T-helper 17 cell (primary cell): ENCODE measurements around the gene CCDC78. TPM values are rescaled to one million over a fixed set of nuclear protein-coding genes. Genes with fewer than 3 reads are reported as not detected.

Experiments used
- ATAC-seq: fragments of 150-1000 bp; cut with Tn5 transposase; 2 replicates; pipeline ENCODE4 v1.10.0; 2021; ENCODE audit warnings: mild to moderate bottlenecking, moderate library complexity
- DNase-seq, 3 donors: peaks; one replicate each; pipeline versions ENCODE4 v3.0.0 to v3.0.0-alpha.2; 2020 to 2021
- H3K9me3 ChIP-seq: one replicate; pipeline ENCODE4 v1.7.0; 2013; ENCODE audit warnings: low read length, mild to moderate bottlenecking; ENCODE audit not compliant: control insufficient read depth, poor library complexity, severe bottlenecking
- H3K27ac Mint-ChIP-seq: one replicate; pipeline ENCODE4 v1.8.0; 2022; ENCODE audit warnings: mild to moderate bottlenecking, moderate library complexity, mixed read lengths
- H3K27me3 Mint-ChIP-seq: one replicate; pipeline ENCODE4 v1.8.0; 2022; ENCODE audit warnings: mixed read lengths
- H3K36me3 Mint-ChIP-seq: one replicate; pipeline ENCODE4 v1.8.0; 2022; ENCODE audit warnings: low read depth, mixed read lengths
- H3K4me1 Mint-ChIP-seq: one replicate; pipeline ENCODE4 v1.8.0; 2022; ENCODE audit warnings: mild to moderate bottlenecking, mixed read lengths
- H3K4me3 Mint-ChIP-seq: one replicate; pipeline ENCODE4 v1.8.0; 2022; ENCODE audit warnings: mild to moderate bottlenecking, moderate library complexity, mixed read lengths
- total RNA-seq, 4 donors: library from RNA in 2 of 4; stranded (reverse) in 2 of 4; gene quantifications; one replicate each; pipeline ENCODE4 v1.2.3 and lab custom pipeline; 2022 to 2026

The CCDC78 gene
- total RNA-seq, 2 donors from 2014 or later: 3.4 to 3.7 TPM

- Mint-ChIP-seq H3K27me3 (no peaks in the 10 kb centered on the region), H3K4me3 (no peak overlapping the region), H3K36me3 (no peaks in the 10 kb centered on the region), H3K4me1 (no peaks in the 10 kb centered on the region), H3K27ac (no peak overlapping the region)
- DNase-seq: no peak
- ATAC-seq: no peak
- no peaks in the 10 kb centered on the region for H3K9me3 ChIP-seq
Measured at GRCh38 chr16:765488-765865, 39.2 kb upstream of the CCDC78 start.

GRCh38 chr16:764848-765487 lies 38.7 kb upstream of the CCDC78 start:
- H3K9me3 ChIP-seq: no peaks in the 10 kb centered on the region
- Mint-ChIP-seq H3K27me3 (no peaks in the 10 kb centered on the region), H3K27ac (no peak overlapping the region), H3K36me3 (no peaks in the 10 kb centered on the region), H3K4me3 (no peak overlapping the region), H3K4me1 (no peaks in the 10 kb centered on the region)
- DNase-seq (no peak), ATAC-seq (no peak)

DNA sequence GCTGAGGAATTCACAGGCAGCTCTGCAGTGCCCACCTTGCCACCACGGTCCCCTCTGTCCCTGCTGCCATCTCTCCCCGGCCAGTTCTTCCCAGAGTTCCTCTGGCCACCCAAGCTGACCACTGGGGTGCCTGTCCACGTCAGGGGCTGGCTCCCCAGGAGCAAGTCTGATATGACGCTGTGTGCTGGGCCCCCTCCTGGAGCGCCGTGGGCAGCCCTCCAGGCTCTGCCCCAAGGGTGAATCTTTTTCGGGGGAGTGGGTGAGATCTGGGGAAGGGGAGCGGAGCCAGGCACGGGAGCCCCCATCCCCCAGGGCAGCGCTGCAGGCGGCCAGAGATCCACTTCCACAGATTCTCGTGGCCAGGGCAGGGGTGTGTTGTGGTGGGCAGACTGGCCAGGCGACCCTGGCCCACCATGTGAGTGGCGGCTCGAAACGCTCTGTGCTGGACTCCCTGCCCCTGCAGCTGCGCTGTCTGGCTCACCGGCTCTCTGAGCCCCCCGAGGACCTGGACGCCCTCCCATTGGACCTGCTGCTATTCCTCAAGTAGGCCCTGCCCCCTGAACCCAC lies 38.0 kb upstream of the CCDC78 start:
- H3K9me3 ChIP-seq: no peaks in the 10 kb centered on the region
- H3K27ac Mint-ChIP-seq: no peak overlapping the region
- no peak for DNase-seq
- no peaks in the 10 kb centered on the region for H3K36me3 Mint-ChIP-seq
- no peaks in the 10 kb centered on the region for H3K27me3 Mint-ChIP-seq
- H3K4me3 Mint-ChIP-seq: no peak overlapping the region
- no peak for ATAC-seq
- H3K4me1 Mint-ChIP-seq: no peaks in the 10 kb centered on the region

DNA sequence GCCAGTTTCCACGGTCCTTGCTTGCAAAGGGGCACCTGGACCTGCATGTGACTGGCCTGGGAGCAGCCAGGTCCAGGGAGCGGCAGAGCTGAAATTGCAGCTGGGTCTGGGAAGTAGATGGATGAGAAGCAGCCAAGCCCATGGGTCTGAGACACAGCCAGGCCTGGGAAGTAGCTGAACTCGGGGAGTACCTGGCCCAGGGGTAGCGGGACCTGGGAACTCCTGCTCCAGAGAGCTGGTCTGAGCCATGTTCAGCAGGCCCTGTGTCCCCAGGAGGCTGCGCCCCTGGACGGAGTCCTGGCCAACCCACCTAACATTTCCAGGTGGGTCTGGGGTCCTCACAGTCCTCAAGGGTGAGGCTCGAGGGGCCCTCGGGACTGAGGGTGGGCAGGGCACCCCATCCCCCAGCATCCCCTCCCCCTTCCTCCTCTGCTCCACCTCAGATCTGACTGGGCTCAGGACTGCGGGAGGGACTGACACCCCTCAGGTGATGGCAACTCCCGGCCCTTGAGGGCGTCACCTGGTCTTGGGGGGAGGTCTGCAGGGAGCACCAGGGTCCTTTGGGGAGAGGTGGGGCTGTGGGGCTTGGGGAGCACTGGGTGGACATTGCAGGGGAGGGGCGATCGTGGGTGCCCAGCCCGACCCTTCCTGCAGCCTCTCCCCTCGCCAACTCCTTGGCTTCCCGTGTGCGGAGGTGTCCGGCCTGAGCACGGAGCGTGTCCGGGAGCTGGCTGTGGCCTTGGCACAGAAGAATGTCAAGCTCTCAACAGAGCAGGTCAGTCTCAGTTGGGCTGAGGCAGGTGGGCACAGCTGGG lies 37.3 kb upstream of the CCDC78 start:
- Mint-ChIP-seq H3K4me1 (no peaks in the 10 kb centered on the region), H3K36me3 (no peaks in the 10 kb centered on the region), H3K27ac (no peak overlapping the region), H3K4me3 (no peak overlapping the region), H3K27me3 (no peaks in the 10 kb centered on the region)
- H3K9me3 ChIP-seq: no peaks in the 10 kb centered on the region
- DNase-seq (no peak), ATAC-seq (no peak)

GRCh38 chr16:762595-763268 lies 36.5 kb upstream of the CCDC78 start:
- Mint-ChIP-seq H3K27me3 (no peaks in the 10 kb centered on the region), H3K36me3 (no peaks in the 10 kb centered on the region), H3K27ac (no peak overlapping the region), H3K4me3 (no peak overlapping the region), H3K4me1 (no peaks in the 10 kb centered on the region)
- no peaks in the 10 kb centered on the region for H3K9me3 ChIP-seq
- no peak for DNase-seq
- ATAC-seq: no peak

DNA sequence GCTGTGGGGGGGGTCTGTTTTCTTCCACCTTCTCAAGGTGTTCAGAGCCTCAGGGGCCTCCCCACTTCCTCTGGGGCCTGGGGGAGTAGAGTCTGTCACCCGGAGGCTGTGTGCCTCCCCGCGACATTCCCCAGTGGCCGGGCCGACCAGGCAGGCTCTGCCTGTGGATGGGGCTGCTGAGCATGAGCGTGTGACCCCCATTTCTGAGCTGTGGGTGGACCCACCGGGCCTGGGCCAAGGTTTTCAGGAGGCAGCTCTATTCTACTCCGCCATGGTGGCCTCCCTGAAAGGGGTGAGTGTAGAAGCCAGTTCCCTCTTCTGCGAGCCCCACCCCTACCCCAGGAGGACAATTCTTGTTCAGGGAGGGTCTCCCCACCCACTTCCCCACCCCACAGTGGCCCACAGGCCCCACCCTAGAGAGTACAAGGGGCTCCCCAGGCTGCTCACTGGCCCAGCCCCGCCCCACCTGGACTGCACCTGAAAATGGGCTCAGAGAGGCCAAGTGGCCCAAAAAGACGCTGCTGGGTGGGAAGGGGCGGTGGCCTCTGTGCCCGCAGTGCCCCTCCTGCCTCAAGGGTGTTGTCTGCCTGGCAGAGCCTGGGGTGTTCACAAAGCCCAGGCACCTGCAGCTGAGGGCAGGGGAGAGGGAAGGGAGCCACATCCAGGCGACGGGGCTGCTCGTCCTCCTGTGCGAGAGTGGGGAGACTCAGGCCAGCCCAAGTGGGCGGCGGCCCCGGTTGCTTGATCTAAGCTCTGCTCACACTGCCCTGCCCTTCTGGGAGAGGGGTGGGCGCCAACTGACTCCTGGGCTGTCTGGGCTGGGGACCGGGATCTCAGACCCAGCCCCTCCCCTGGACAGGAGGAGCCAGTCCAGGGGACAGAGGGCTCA lies 35.6 kb upstream of the CCDC78 start:
- H3K36me3 Mint-ChIP-seq: no peaks in the 10 kb centered on the region
- no peaks in the 10 kb centered on the region for H3K27me3 Mint-ChIP-seq
- H3K27ac Mint-ChIP-seq: no peak overlapping the region
- no peaks in the 10 kb centered on the region for H3K9me3 ChIP-seq
- H3K4me1 Mint-ChIP-seq: no peaks in the 10 kb centered on the region
- H3K4me3 Mint-ChIP-seq: no peak overlapping the region
- ATAC-seq: no peak
- DNase-seq: no peak

- ATAC-seq (no peak), DNase-seq (no peak)
- no peaks in the 10 kb centered on the region for H3K4me1 Mint-ChIP-seq
- no peaks in the 10 kb centered on the region for H3K27me3 Mint-ChIP-seq
- no peaks in the 10 kb centered on the region for H3K36me3 Mint-ChIP-seq
- no peaks in the 10 kb centered on the region for H3K9me3 ChIP-seq
- H3K4me3 Mint-ChIP-seq: no peak within 1 kb of the TSS
- H3K27ac Mint-ChIP-seq: no peak within 1 kb of the TSS
Measured at GRCh38 chr16:760545-761343, 34.5 kb upstream of the CCDC78 start, which contains the start of gene MSLN. Gene MSLN (plus strand): TSS chr16:760734. CDS start chr16:762681, 1,947 bp downstream.

DNA sequence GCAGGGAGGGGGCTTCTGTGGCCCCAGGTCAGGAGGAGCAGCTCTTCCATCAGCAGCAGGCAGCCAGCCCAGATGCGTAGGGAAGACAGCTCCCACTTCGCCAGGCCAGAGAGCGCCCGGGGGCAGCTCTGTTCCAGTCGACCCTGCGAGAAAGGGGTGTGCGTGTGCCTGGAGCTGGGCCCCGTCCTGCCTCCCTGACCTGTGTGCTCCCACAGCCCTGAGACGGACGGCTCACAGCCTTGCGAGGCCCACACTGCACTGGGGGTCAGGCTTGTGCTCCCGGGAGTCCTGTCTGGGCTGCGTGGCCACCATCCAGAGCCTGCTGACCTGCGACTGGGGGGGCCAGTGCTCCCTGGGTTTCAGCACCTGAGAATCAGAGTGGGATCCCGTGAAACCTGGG lies 33.8 kb upstream of the CCDC78 start:
- Mint-ChIP-seq H3K27ac (no peak overlapping the region), H3K36me3 (no peaks in the 10 kb centered on the region), H3K27me3 (no peaks in the 10 kb centered on the region), H3K4me3 (no peak overlapping the region), H3K4me1 (no peaks in the 10 kb centered on the region)
- DNase-seq: no peak
- H3K9me3 ChIP-seq: no peaks in the 10 kb centered on the region
- ATAC-seq: no peak

- Mint-ChIP-seq H3K36me3 (no peaks in the 10 kb centered on the region), H3K27ac (no peak overlapping the region), H3K4me3 (no peak overlapping the region), H3K27me3 (no peaks in the 10 kb centered on the region), H3K4me1 (peaks cover 4% of the 10 kb centered on the region)
- DNase-seq: no peak
- no peaks in the 10 kb centered on the region for H3K9me3 ChIP-seq
- no peak for ATAC-seq
Measured at GRCh38 chr16:759110-759910, 33.1 kb upstream of the CCDC78 start.

- Mint-ChIP-seq H3K4me1 (peaks cover 4% of the 10 kb centered on the region), H3K27me3 (no peaks in the 10 kb centered on the region), H3K4me3 (no peak overlapping the region), H3K36me3 (no peaks in the 10 kb centered on the region), H3K27ac (no peak overlapping the region)
- no peaks in the 10 kb centered on the region for H3K9me3 ChIP-seq
- DNase-seq: no peak
- ATAC-seq: no peak
Measured at GRCh38 chr16:756428-756827, 30.2 kb upstream of the CCDC78 start.

DNA sequence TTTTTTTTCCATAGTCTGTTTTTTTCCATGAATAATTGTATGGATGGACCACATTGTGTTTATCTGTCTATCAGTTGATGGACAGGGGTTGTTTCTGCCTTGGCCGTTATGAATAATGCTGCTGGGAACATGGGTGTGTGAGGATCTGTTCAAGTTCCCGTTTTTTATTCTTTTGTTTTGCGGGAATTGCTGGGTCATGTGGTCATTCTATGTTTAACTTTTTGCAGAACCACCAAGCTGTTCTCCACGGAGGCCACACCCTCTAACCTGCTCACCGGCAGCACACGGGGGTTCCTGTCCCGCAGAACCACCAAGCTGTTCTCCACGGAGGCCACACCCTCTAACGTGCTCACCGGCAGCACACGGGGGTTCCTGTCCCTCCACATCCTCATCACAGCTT lies 28.4 kb upstream of the CCDC78 start:
- peak; percentile 73 for ATAC-seq
- no peak overlapping the region for H3K4me3 Mint-ChIP-seq

More for the DNA sequence above, 28.4 kb upstream of the CCDC78 start:
- H3K27ac Mint-ChIP-seq: no peak overlapping the region
- peaks cover 4% of the 10 kb centered on the region for H3K4me1 Mint-ChIP-seq
- no peak for DNase-seq
- no peaks in the 10 kb centered on the region for H3K36me3 Mint-ChIP-seq
- no peaks in the 10 kb centered on the region for H3K9me3 ChIP-seq
- no peaks in the 10 kb centered on the region for H3K27me3 Mint-ChIP-seq
